HG03025 (cell line): ENCODE results near the gene RYK.
"Not testable (repeated sequence)": the region's sequence is repeated elsewhere in the genome, so short reads cannot be mapped to it uniquely, and the experiment has no call there.

Source experiments
- ATAC-seq: cut with Tn5 transposase; IDR thresholded peaks from one replicate; pipeline ENCODE4 v1.9.1; 2021; ENCODE audit warnings: mild to moderate bottlenecking, moderate library complexity; ENCODE audit not compliant: unreplicated experiment, low FRiP score

Gene RYK

DNA sequence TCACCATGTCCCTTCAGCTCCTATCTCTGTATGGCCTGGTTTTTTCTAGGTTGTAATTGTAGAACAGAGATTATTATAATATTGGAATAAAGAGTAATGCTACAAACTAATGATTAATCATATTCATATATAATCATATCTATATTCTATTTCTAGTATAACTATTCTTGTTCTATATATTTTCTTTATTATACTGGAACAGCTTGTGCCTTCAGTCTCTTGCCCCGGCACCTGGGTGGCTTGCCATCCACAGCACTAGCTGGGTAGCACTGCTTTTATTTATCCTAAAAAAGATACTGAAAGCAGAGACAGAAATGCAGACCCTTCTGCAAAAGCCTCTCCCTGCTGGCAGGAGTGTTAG is 25.9 kb downstream of the RYK start:
- not testable (repeated sequence) for ATAC-seq

DNA sequence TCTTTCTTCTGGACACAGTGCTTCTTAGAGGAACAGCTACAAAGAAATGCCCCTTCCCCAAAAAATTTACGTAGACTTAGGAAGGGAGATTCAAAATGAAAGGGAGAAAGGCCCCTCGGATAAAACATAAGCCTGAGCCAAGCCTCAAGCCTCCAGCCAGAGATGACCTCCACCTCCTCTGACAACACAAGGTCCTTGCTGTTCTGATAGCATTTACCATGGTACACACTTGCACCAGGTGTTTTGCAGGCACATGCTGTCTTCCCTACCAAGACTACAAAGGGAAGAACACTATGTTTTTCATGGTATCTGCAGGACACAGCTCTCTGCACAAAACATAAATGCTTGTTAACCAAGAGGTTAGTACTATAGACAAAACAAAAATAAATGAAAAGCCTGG is 27.8 kb downstream of the RYK start:
- ATAC-seq = no peak

DNA sequence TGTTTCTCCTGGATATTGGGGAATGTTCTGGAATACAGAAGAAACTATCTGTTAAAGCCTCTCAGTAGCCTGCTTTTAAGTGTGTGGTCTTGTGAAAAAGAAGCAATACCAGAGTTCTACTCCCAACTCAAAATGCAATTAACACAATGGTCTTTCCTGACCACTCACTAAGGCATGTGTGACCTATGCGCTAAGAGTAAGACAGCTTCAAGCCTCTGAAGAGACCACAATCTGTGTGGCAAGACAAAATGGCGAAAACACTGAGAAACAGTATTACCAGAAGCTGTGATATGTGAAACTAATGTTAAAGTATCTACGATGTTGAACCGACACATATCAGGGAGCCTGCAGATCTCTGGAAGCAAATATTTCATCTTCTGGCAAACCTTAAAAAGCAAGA is 33.8 kb downstream of the RYK start:
- no peak for ATAC-seq

DNA sequence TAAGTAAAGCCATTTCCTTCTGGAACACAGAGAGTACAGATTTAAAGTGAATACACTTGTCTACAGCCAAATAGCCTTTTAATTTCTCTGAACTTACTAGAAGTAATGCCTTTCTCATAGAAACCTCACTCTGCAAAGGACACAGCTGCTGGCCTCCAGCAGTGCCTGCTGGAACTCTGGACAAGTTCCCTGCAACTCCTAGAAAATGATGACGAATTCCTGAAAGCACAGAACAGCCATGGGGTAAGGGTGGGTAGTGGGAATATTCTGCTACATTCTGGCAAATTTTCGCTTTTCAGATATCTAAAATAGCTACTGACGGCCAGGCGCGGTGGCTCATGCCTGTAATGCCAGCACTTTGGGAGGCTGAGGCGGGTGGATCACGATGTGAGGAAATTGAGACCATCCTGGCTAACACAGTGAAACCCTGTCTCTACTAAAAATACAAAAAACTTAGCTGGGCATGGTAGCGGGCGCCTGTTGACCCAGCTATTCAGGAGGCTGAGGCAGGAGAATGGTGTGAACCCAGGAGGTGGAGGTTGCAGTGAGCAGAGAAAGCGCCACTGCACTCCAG is 34.4 kb downstream of the RYK start:
- no peak for ATAC-seq

DNA sequence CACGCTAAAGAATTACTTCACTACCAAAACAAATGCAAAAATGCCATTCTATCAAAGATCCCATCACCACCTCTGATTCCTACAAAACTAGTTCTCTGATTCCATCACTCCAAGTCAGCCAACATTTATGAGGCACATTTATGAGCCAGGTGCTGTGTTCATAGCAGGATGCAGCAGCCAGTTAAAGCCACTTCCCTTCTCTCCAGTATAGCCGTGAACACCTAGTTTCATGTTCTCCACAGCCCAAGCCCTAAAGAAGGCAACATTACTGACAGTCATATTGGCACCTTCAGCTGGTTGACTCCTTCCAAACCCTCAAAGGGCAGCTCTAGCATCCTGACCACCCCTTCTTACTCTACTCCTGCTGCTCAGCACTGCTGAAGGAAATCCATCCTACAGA is 36.4 kb downstream of the RYK start:
- ATAC-seq = no peak

DNA sequence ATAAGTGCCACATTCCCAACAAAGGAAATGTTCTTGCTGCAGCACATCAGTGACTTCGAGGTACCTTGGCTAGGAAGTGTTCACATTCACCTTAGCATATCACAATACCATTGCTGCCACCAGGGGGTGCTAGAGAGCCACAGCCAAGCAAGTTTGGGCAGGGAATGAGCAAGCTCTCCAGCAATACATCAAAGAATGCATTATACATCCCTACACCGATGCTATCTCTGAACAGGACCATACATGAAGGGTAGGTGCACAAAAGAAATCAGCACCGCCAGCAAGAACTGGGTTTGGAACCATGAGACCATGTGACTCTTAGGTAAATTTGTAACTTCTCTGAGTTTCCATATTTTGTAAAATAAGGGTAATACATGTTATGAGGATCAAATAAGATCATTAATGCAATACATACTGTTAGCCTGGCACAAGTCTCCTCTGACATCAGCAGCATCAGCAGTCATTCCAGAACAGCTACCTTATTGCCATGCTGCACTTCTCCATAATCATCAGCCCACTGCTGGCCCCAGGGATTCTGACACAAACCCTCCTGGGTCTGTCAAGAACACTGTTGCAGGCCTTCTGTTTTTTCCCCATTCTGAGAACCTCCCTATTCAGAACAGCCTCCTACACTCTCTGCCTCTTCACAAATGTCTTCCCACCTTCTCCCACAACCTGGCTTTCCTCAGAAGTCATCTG is 37.5 kb downstream of the RYK start:
- ATAC-seq = no peak

DNA sequence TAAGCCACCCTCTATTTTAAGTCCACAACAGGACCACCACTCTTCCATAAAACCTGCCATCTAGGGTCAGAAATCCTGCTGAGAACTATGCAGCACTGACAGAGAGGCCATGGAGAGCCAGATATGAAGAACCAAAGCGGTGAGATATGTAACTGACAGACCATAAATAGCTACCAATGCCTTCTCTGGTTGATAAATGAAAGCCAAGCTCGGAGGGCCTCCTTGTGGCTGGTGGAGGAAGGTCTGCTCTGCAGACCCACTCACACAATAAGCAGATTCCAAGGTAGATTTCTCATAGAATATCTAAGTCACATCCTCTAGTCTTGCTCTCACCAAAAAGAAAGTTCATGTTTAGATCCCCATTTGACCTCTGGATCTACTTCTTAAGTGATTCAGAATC is 38.9 kb downstream of the RYK start:
- ATAC-seq = peak; percentile 72

DNA sequence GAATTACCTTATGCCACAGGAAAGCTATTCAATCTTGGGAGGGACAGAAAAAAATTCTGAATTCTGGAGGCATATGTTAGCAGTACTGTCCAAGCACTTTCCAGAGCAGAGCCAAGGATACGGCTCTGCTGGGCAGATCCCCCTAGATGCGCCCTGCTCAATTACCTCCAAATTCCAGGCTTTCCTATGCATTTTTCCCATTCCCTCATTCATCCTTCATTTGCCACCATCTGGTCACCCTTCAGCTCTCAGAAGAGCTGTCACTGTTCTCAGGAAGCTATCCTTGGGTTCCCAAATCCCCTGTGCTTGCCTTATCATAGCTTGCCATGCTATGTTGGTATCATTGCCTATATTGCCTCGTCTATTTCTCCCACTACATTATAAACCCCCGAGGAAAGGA is 45.2 kb downstream of the RYK start:
- ATAC-seq = no peak

DNA sequence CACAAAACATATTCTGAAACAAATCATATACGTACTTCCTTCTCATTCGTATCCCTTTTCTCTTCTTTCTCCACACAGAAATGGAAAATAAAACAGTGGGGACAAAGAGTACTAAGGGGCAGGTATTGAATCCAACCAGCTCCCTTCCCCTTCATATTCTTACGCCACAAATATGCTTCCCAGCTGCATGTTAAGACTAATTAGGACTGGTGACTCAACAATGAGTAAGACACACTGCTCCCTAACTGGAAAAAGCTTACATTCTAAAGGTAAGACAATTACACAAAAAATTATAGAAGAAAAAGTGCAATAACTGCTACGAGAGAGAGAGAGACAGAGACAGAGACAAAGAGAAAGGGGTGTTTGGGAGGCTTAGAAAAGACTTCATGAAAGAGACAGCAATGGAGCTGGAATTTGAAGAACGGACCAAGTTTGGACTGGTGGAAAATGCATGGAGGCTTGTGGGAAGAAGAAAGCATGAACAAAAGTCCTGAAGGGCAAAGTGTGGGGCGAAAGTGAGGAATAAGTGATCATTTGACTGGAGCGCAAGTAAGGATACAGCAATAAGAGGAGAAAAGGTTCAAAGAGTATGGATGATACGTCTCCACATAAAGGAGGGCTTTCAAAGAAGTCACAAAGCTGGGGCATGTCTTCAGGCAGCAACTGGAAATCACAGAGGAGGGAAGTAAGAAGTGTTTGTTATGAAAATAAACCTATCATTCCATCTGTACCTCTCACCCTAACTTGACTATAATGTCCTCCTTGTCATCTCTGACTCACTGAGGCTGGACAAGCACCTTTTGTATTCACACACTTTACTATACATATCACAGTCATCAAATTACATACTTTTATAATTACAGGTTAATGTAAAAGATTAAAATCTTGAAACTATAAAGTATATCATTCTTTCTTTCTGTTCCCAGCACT is 49.2 kb downstream of the RYK start:
- no peak for ATAC-seq

DNA sequence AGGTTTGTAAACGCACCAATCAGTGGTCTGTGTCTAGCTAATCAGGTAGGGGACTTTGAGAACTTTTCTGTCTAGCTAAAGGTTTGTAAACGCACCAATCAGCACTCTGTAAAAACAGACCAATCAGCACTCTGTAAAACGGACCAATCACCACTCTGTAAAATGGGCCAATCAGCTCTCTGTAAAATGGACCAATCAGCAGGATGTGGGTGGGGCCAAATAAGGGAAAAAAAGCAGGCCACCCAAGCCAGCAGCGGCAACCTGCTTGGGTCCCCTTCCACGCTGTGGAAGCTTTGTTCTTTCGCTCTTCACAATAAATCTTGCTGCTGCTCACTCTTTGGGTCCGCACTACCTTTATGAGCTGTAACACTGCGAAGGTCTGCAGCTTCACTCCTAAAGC is 50.8 kb downstream of the RYK start:
- ATAC-seq = not testable (repeated sequence)

DNA sequence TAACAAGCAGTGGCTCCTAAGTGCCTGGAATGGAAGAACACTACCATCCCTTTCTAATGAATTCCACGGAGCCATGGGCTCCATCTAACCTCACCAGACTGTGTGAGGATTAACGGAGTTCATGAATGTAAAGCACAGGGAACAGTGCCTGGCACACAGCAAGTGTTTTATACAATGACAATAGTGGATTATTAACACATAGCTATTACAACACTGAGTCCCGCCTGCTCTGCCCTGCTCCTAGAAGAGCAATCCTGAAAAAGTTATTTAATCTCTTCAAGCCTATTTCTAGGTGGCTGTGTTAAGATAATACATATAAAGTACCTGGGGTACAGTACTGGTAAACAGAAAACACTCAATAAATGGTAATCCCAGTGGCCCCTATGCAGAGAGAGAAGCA is 51.4 kb downstream of the RYK start:
- ATAC-seq = no peak

DNA sequence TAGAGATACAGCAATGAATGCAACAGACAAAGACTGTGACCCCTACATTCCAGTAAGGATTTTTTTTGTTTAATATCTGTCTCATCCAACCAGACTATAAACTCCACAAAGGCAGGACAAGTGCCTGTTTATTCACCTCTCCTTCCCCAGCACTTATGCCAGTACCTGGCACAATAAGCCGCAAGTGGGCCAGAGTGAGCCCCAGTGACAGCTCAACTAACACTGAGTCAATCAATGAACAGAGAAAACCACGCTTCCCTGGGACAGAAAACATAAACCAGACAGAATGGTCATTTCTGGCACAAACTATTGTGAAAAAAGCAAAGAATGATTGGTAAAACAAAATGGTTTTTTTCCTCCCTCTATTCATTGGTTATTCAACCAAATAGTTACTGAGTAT is 52.2 kb downstream of the RYK start:
- ATAC-seq = no peak

DNA sequence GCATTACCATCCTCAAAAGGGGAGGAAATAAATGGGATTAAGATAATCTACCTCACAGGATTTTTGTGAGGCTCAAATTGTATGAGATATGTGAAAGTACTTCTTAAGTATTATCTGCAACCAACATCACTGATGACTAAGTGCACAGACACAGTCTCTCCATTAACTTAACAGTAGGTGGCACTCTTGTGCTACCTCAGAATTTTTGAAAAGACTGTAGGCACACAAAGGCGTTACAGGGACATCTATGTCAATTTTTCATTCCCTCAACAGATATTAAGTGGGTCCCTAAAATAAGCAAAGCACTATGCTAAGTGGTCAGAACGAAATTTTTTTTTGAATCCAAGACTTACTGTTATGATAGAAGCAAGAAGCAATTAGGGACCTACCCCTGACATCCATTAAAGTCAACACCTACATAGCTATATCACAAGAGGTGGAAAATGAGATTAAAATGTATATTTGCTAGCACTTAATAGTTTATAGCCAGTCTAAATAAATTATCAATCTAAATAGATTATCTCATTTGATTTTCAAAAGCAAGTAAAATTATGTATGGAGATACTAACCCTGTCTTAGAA is 52.9 kb downstream of the RYK start:
- no peak for ATAC-seq

DNA sequence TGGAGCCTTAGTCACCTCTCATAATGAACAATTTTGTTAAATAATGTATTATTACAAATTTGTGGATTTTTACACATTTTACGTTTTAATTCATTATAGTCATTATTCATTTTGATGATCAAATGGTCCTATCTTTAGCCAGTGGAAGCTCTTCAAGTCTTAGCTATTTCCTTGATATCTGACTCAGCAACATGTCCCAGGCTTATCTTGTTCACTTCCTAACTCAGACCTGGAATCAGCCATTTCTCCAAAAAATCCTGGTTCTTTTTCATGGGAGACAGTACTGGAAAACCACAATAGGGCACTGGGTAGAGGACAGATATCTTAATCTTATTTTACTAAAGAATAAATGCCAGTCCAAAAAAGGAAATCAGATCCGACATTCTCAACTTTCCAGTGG is 56.4 kb downstream of the RYK start:
- no peak for ATAC-seq

DNA sequence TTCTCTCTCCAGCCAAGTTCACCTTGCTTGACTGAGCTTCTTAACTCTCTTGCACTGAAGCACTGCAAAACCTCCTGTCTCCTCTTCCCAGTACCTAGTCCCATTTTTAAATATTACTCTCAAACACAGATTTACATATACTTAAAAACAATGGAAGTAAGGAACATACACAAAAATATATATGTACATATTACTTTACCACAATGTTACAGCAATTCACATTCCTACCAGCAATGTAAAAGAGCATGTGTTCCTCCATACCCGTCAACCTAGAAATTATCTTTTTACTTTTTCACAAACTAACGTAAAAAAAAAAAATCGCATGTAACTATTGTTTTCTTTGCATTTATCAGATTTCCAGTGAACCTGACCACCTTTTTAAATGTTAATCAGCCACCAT is 60.4 kb downstream of the RYK start:
- ATAC-seq = no peak

DNA sequence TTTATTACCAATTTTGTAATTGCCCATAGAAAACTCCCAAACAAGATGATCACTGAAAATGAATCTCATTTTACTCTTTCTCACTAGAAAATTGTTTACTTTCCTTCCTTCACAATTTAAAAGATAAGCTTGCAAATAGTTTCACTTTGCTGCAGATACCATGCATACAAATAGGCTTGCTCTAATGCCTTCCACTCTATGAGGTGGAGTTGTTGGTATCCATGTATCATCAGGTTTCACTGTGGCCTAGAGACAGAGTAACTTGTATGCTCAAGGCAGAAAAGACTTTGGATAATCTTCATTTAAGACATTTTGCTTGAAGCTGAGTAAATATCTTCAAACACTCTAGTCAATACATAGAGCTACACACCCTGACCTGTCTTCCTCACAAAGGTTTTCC is 60.8 kb downstream of the RYK start:
- no peak for ATAC-seq

DNA sequence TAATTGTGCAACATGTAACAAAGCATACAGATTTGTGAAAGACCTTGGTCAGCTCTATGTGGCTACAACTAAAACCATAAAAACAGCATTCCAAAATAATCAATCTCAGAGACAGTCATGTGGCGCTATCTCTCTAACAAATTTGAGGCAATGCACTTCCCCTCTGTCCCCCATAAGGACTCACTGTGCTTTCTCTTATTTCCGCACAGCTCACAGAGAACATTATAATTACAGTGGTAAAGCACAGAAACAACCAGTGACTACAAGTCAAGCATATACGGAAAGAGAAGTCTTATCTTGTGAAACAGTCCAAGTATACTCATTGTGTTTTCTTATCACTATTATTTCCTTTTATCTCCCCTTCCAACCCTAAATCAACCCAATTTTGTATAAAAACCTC is 64.3 kb downstream of the RYK start:
- no peak for ATAC-seq

DNA sequence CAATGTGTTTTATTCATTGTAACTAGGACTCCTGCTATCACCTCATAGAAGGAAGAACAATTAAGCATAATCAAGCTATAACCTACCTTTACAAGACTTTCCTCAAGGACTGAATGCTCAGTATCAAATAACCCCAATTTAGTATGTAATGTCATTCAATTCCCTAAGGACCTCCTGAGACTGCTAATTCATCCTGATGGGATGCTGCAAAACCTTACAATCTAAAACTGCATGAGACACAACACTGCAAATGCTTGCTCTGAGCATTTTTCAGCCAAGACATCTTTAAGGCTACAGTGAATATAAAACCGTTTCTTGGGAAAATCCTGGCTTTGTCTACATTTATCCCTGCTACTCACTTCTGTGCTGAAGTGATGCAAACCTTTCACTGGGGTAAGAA is 69.9 kb downstream of the RYK start:
- no peak for ATAC-seq

DNA sequence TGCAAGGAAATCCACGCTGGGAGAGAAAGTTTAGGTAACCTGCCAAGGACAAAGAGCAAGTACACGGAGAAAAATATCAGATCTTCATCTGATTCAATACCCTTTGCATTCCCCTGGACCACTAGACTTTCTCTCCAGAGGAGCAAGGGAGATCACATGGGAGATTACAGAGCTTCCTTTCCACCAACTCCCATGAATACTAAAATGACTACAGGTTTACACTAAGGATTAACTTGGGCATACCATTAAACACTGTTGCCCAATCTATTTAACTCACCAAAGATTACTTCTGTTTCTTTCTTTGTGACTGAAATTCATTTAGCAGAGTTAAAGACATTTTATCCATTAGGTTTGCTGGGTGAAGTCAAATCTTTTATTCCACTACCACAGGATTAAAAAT is 71.2 kb downstream of the RYK start:
- ATAC-seq = no peak

DNA sequence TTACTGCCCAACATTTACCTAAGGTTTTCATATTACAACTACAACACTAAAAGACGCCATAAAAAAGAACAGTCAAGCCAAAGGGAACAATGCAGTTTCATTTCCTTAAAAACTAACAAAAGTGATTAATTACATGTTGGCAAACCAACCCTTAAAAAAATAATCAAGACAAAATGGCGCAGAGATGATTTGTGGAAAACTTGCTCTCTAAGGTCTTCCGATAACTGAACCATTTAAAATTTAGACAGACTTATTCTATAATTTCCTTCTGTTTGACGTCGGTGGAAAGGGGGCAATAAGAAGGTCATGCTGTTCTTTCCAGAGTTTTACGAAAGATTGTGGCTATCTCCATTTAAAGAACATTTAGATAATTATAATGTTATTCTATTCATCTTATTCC is 87.6 kb downstream of the RYK start:
- no peak for ATAC-seq

DNA sequence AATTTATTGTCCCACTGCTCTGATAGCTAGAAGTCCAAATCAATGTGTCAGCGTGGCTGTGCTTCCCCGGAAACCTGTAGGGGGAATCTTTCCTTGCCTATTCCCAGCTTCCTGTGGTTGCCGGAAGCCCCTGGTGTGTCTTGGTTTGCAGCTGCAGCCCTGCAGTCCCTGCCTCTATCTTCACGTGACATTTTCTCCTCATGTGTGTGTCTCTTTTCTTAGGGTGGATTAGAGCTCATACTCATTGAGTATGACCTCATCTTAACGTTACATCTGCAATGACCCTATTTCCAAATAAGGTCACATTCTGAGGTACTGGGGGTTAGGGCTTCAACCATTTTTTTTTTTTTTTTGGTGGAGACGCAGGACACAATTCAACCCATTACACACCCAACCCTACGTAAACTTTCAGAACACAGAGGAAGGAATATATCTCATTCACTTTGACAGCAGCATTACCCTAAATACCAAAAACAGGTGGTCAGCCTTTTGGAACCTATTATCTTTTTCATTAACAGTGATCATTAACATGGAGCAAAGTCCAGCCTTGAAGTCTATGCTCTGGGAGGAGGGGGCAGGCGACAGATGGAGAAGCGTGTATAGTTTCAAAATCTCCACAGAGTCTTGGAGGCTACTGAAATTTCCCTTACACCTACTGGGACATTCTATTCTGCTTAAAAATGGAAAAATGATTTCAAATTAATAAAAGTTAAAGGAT is 88.6 kb downstream of the RYK start:
- ATAC-seq = no peak
